Suprapubic skin (tissue), 4 donors: ENCODE results near the gene LYZL1. TPM values are rescaled to one million over a fixed set of nuclear protein-coding genes. Genes with fewer than 3 reads are reported as not detected.

Experiments
- DNase-seq, 2 donors: peaks; one replicate each; pipeline ENCODE4 v3.0.0-alpha.2; 2019; ENCODE audit warnings: low spot score in 2 of 2
- H3K27ac ChIP-seq: fragments of 200-600 bp; sonication (generic); one replicate; pipeline ENCODE4 v1.5.1; 2019
- H3K27me3 ChIP-seq: fragments of 200-600 bp; sonication (generic); one replicate; pipeline ENCODE4 v1.5.1; 2019
- H3K36me3 ChIP-seq: fragments of 200-600 bp; sonication (generic); one replicate; pipeline ENCODE4 v1.5.1; 2019
- H3K4me1 ChIP-seq: fragments of 200-600 bp; sonication (generic); one replicate; pipeline ENCODE4 v1.5.1; 2019
- H3K4me3 ChIP-seq: fragments of 200-600 bp; sonication (generic); one replicate; pipeline ENCODE4 v1.5.1; 2019; ENCODE audit warnings: mild to moderate bottlenecking
- H3K9me3 ChIP-seq: fragments of 200-600 bp; sonication (generic); one replicate; pipeline ENCODE4 v1.5.1; 2019
- CTCF ChIP-seq, 2 donors: fragments of 200-600 bp in 1 of 2; fragments of 450-650 bp in 1 of 2; sonication (generic) in 1 of 2; IDR thresholded peaks; one replicate each; pipeline ENCODE4 v1.5.1; 2016 to 2019; ENCODE audit warnings: antibody characterized with exemption in 2 of 2, mild to moderate bottlenecking in 1 of 2, moderate library complexity in 1 of 2
- EP300 ChIP-seq: sonication (generic); formaldehyde crosslinking; IDR thresholded peaks from one replicate; pipeline ENCODE4 v1.6.1; 2017; ENCODE audit warnings: antibody characterized with exemption
- POLR2A ChIP-seq, 2 donors: fragments of 450-650 bp; IDR thresholded peaks; one replicate each; pipeline ENCODE4 v1.6.1; 2017; ENCODE audit warnings: antibody characterized with exemption in 2 of 2, mild to moderate bottlenecking in 2 of 2, moderate library complexity in 2 of 2
- POLR2AphosphoS5 ChIP-seq, 3 donors: sonication (generic); formaldehyde crosslinking; IDR thresholded peaks; one replicate each; pipeline ENCODE4 v1.6.1; 2017; ENCODE audit warnings: antibody characterized with exemption in 3 of 3
- WGBS: methylation state at CpG from one replicate; pipeline ENCODE4 v1.1.5; 2018; 5-methylcytosine and 5-hydroxymethylcytosine counted together
- total RNA-seq, 4 donors: library from RNA; depleted of rRNA; stranded (reverse); fragments of >200 nt; gene quantifications; one replicate each; pipeline ENCODE4 v1.1.0, GENCODE V29; 2016

The LYZL1 gene
- total RNA-seq, 4 donors from 2014 or later, result not detected

- H3K4me3 ChIP-seq, result no peak overlapping the region
- TF ChIP-seq EP300 (no peak), POLR2AphosphoS5 (IDR thresholded peaks at IDR 0.05) (no peak), POLR2A (IDR thresholded peaks at IDR 0.05) (no peak), CTCF (IDR thresholded peaks at IDR 0.05) (no peak)
- no peak for DNase-seq
These were observed 18.0 kb upstream of the LYZL1 start for GRCh38 chr10:29270883-29271282.

GRCh38 chr10:29271877-29272276 is 17.0 kb upstream of the LYZL1 start:
- Histone ChIP-seq H3K36me3 (no peaks in the 10 kb centered on the region), H3K4me3 (no peak overlapping the region), H3K4me1 (no peaks in the 10 kb centered on the region), H3K27ac (no peak overlapping the region), H3K9me3 (no peaks in the 10 kb centered on the region), H3K27me3 (no peaks in the 10 kb centered on the region)
- TF ChIP-seq POLR2AphosphoS5 (IDR thresholded peaks at IDR 0.05) (no peak), CTCF (IDR thresholded peaks at IDR 0.05) (no peak), EP300 (no peak), POLR2A (IDR thresholded peaks at IDR 0.05) (no peak)
- WGBS, result 69% methylated on average over 2 of the region's 2 CpGs
- no peak for DNase-seq

More at GRCh38 chr10:29270883-29271282, 18.0 kb upstream of the LYZL1 start:
- no peaks in the 10 kb centered on the region for H3K27me3 ChIP-seq
- no peaks in the 10 kb centered on the region for H3K4me1 ChIP-seq
- no peaks in the 10 kb centered on the region for H3K9me3 ChIP-seq
- no peaks in the 10 kb centered on the region for H3K36me3 ChIP-seq
- no peak overlapping the region for H3K27ac ChIP-seq

GRCh38 chr10:29273478-29273877 is 15.4 kb upstream of the LYZL1 start:
- Histone ChIP-seq H3K27ac (no peak overlapping the region), H3K4me1 (no peaks in the 10 kb centered on the region), H3K27me3 (no peaks in the 10 kb centered on the region), H3K36me3 (no peaks in the 10 kb centered on the region), H3K4me3 (no peak overlapping the region), H3K9me3 (no peaks in the 10 kb centered on the region)
- DNase-seq, result no peak
- TF ChIP-seq CTCF (IDR thresholded peaks at IDR 0.05) (no peak), POLR2AphosphoS5 (IDR thresholded peaks at IDR 0.05) (no peak), POLR2A (IDR thresholded peaks at IDR 0.05) (no peak), EP300 (no peak)
- 42% methylated on average over 5 of the region's 5 CpGs for WGBS

- Histone ChIP-seq H3K4me1 (no peaks in the 10 kb centered on the region), H3K36me3 (no peaks in the 10 kb centered on the region), H3K27me3 (no peaks in the 10 kb centered on the region), H3K27ac (no peak overlapping the region), H3K9me3 (no peaks in the 10 kb centered on the region), H3K4me3 (no peak overlapping the region)
- no peak for TF ChIP-seq CTCF (IDR thresholded peaks at IDR 0.05)
- no peak for TF ChIP-seq EP300
- no peak for TF ChIP-seq POLR2AphosphoS5 (IDR thresholded peaks at IDR 0.05)
- TF ChIP-seq POLR2A (IDR thresholded peaks at IDR 0.05), result no peak
- WGBS, result 75% methylated on average over 6 of the region's 6 CpGs
- DNase-seq, result no peak
These were observed 12.5 kb upstream of the LYZL1 start for GRCh38 chr10:29276251-29276850.

- Histone ChIP-seq H3K9me3 (no peaks in the 10 kb centered on the region), H3K36me3 (no peaks in the 10 kb centered on the region), H3K27me3 (peaks cover under 1% of the 10 kb centered on the region), H3K4me1 (no peaks in the 10 kb centered on the region), H3K4me3 (no peak overlapping the region), H3K27ac (no peak overlapping the region)
- no peak for TF ChIP-seq CTCF (IDR thresholded peaks at IDR 0.05)
- no peak for TF ChIP-seq POLR2AphosphoS5 (IDR thresholded peaks at IDR 0.05)
- no peak for TF ChIP-seq POLR2A (IDR thresholded peaks at IDR 0.05)
- no peak for TF ChIP-seq EP300
- 89% methylated on average over 4 of the region's 4 CpGs for WGBS
- no peak for DNase-seq
These were observed 11.6 kb upstream of the LYZL1 start for GRCh38 chr10:29277296-29277695.
